NCI-H2196 (cell line): ENCODE data around the gene NOC2L.

Experiments
- DNase-seq: peaks from one replicate; lab custom pipeline; 2025; ENCODE audit not compliant: unreplicated experiment; lab: John Stamatoyannopoulos, UW

Gene NOC2L

GRCh38 chr1:943545-944340 lies 15.3 kb downstream of the NOC2L start:
- DNase-seq: no peak

DNA sequence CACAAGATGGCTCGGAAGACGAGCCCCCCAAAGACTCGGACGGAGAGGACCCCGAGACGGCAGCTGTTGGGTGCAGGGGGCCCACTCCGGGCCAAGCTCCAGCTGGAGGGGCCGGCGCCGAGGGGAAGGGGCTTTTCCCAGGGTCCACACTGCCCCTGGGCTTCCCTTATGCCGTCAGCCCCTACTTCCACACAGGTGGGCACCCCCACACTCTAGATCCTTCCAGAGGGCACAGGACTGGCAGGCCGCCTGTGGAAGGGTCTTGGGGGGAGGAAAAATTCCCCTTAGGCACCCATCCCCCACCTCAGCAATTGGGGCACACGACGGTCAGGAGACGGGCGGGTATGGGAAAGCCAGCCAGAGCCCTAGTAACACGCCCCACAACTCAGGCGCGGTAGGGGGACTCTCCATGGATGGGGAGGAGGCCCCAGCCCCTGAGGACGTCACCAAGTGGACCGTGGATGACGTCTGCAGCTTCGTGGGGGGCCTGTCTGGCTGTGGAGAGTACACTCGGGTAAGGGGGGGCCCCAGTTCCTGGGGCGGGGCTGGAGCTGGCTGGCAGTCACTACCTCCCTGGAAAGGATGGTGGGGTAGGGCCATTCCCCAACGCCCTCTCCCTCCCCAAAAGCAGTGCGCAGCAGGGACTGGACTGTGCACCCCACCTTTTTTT lies 16.1 kb downstream of the NOC2L start:
- no peak for DNase-seq

- DNase-seq: no peak
Observed at GRCh38 chr1:942411-942821, 16.6 kb downstream of the NOC2L start.

DNA sequence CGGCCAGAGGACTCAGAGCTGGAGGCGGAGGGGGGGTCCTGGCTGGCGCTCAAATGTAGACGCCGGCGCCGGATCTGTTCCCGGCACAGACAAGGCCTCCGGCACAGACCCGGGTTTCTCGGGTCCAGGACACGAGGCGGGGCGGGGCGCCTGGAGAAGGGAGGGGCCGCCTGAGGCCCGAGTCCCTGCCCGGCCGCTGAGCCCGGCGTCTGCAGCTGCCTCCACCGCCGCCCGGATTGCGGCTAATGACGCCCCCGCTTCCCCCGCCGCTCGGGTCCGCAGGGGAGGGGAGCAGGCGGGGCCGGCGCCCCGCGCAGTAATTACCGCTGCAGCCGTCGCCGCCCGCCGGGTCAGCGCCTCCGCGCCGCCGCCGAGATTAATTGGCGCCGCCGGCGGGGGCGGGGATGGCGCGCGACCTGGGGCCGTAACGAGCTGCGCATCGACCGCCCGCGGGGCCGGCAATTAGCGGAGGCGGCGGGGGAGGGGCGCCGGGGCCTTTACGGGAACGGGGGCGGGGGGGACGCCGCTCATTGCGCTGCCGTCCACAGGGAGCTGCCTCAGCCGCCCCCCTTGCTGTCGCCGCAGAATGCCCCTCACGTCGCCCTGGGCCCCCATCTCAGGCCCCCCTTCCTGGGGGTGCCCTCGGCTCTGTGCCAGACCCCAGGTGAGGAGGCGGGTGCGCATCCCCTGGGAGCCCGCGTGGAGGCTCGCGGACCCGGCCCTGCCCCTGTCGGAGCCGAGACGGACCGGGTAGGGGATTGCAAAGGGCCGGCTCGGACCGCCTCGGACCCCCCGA lies 17.3 kb downstream of the NOC2L start:
- peak; percentile 96 for DNase-seq

DNA sequence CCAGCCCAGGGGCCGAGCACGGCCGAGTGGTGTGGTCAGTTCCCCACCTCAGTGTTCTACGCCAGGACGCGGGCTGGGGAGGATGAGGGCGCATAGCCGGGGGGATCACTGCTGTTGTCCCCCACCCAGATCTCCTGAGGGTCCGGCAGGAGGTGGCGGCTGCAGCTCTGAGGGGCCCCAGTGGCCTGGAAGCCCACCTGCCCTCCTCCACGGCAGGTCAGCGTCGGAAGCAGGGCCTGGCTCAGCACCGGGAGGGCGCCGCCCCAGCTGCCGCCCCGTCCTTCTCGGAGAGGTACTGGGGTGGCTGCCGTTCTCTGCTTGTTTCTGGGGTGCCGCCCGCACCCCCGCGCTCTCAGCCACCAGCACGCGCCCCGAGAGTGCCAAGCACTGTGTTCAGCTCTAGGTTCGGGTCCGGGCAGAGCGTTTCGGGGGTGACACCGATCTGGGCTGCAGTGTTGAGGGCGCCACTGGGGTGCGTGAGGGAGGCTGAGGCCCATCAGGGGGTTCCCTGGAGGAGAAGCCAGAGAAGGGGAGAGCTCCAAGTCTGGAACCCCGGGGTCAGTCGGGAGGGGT lies 18.0 kb downstream of the NOC2L start:
- no peak for DNase-seq

DNA sequence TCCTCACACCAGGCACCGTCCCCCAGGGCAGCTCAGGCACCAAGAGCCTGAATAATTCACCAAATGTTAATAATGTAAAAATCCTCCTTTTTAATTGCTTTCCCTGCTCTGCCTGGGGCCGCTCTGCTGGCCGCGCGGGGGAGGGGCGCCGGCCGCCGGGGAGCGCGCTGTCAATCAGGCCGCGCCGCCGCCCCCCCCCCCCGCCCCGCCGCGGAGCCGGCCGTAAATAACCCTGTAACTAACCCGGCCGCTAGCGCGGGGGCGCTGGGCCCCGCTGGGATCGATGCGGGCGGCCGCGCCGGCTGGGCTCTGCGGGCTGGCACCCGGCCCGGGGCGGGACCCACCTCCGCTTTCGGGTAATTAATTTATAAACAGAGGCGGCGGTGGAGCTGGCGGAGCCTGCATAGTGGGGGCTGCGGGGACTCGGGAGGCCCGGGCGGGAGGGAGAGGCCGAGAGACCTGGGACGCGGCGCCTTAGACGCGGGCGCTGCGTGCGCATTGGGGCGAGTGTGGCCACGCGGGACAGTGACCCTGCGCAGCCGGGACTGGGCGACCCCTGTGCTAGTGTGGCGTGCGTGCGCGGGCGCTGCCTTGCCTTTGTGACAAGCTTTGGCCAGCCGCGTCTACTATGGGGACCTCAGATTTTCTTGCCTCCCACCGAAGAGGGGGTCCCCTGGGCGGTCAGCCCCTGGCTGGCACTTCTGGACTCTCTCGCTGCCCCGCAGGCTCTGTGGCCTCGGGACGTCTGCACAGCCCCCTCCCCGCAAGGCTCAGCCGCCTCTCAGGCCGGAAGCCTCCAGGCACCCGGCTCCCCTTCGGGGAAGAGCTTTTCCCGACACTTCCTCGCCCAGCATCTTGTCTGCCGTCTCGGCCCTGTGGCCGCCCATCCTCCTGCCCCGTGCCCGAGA lies 18.7 kb downstream of the NOC2L start:
- peak; percentile 66 for DNase-seq

DNA sequence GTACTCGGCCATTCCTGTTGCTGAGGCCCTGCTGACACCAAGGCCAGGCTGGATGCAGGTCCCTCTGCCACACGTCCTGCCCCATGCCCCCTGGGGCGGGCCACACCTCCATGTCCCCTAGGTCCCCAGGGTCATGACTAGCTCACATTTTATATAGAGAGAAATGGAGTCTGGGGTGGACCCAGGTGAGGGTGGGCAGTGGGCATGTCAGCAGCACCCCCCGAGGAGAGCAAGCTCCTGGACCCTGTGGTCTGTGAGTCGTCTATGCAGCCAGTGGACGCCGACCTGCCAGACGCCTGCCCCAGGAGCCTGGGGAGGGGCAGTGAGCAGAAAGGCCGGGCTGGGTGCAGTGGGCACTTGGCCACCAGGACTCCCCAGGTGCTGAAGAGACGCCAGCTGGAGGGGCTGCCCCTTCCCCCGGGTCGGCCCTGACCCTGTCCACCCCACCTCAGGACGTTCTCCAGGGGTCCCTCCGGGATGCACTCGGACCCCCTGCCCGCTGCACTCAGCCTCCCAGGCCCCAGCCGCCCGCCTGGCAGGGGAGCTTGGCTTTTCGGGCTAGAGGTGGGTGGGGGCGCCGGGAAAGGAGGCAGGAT lies 19.4 kb downstream of the NOC2L start:
- no peak for DNase-seq

DNA sequence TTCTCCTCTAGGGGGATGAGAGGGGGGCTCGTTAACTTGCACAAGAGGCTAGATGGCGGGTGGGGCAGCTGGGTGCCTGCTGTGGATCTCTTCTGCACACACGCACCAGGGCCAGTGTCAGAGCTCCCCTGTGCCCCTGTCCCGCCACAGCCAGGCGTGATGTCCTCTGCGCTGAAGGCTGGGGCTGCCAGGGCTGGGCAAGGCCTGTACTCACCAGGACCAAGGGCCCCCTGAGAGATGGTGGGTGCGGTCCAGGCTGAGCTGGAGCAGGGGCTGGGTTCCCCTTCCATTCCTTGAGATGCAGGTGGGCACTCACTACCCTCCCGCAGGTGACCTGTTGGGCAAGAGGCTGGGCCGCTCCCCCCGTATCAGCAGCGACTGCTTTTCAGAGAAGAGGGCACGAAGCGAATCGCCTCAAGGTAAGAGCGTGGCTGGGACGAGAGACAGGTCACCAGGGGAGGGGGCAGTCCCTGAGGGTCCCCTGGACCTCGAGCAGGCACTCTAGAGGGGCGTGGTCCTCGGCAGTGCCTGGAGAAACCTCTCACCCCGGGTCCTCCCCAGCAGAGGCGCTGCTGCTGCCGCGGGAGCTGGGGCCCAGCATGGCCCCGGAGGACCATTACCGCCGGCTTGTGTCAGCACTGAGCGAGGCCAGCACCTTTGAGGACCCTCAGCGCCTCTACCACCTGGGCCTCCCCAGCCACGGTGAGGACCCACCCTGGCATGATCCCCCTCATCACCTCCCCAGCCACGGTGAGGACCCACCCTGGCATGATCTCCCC lies 20.2 kb downstream of the NOC2L start:
- DNase-seq: no peak

DNA sequence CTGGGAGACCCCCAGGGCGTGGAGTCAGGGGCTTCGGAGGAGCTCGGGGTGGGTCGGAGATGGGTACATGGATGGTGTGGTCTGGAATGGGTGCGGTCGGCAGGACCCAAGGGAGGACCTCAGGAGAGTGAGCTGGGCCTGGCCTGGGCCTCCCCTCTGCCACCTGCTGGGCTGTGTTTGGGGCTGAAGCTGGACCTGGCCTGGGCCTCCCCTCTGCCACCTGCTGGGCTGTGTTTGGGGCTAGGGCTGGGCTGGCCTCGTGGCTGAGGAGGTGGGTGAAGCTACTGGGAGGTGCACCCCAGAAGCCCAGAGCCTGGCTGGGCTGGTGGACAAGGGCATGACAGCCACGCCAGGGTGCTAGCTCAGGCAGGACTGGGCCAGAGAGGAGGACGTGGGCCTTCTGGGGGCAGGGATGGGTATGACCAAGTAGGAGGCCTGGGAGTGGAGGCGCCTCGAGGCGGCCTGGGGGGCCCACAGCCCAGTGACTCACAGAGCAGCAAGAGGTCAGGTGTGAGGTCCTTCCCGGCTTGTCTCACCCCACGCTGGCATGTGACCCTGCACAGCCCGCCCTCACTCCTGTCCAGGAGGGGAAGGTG lies 20.9 kb downstream of the NOC2L start:
- DNase-seq: no peak

- no peak for DNase-seq
Observed at GRCh38 chr1:937521-937920, 21.5 kb downstream of the NOC2L start.

- no peak for DNase-seq
Observed at GRCh38 chr1:936348-937264, 22.4 kb downstream of the NOC2L start.

DNA sequence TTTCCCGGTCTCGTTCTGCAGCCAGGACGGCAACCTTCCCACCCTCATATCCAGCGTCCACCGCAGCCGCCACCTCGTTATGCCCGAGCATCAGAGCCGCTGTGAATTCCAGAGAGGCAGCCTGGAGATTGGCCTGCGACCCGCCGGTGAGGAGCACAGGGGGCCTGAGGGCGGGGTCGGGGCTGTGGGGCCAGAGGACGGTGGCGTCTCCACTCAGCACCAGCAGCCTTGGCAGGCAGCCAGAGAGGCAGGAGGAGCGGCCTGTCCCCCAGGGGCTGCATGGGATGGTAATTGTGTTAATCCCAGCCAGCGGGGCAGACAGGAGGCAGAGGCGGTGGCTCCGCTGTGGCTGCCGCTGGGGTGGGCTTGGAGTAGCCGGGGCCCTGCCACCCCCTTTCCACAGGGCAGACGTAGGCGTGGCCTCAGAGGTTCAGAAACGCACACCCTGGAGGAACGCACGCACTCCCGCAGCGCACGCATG lies 23.3 kb downstream of the NOC2L start:
- DNase-seq: peak; percentile 17

- DNase-seq: no peak
Observed at GRCh38 chr1:934991-935750, 23.9 kb downstream of the NOC2L start.

GRCh38 chr1:933603-933940 lies 25.5 kb downstream of the NOC2L start:
- no peak for DNase-seq

GRCh38 chr1:932776-933602 lies 26.1 kb downstream of the NOC2L start:
- DNase-seq: no peak

DNA sequence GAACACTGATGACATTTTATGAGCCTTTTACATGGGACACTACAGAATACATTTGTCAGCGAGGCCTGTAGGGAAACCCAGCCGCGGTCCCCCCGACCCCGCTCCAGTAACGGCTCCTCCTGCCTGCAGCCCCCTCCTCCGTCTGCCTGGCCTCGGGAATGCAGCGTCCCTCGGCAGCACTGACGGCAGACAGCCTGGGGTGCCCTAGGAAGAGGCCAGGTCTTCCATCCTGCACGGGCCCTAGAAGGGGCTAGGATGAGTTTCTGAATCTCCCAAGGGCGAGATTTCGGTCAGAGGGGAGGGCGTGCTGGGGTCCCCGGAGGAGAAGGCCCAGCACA lies 26.9 kb downstream of the NOC2L start:
- DNase-seq: no peak
